Measurements from ENCODE around the gene FHL2. TPM values are rescaled to one million over a fixed set of nuclear protein-coding genes. Genes with fewer than 3 reads are reported as not detected.

Gene FHL2
- total and polyA plus RNA-seq, 2 of the 13 experiments (the other 11 are each of a cell fraction or from before 2014, with no cell fraction given), result 1.9 to 74.8 TPM

- no peak for ATAC-seq
- Histone ChIP-seq H3K79me2 (ENCODE audit: insufficient read depth, low read length) (no peaks in the 10 kb centered on the region), H3K4me1 (ENCODE audit: insufficient read depth, low read length) (peaks cover 16% of the 10 kb centered on the region), H3K36me3 (replicated peaks in 1 of 2; ENCODE audit: control insufficient read depth in 1 of 2, insufficient read depth in 2 of 2, low read length in 2 of 2) (no peaks in the 10 kb centered on the region), H3K4me2 (ENCODE audit: low read depth, low read length) (no peak overlapping the region), H2AFZ (ENCODE audit: low read length) (no peak overlapping the region), H3K27ac (ENCODE audit: extremely low read length, insufficient read depth, low read length) (no peak overlapping the region), H3K9me3 (ENCODE audit: low read length) (no peaks in the 10 kb centered on the region), H3K4me3 (replicated peaks in 1 of 3; ENCODE audit: insufficient read depth in 1 of 3, low read depth in 2 of 3, low read length in 3 of 3) (no peak overlapping the region), H3K27me3 (ENCODE audit: control insufficient read depth in 1 of 2, insufficient read depth in 2 of 2, low read length in 2 of 2) (peaks cover under 1 to 29% of the 10 kb centered on the region in 2 experiments; a peak in 3 of 5 replicates), H3K9ac (ENCODE audit: insufficient read depth, low read depth, low read length) (no peak overlapping the region), H4K20me1 (ENCODE audit: insufficient read depth, low read length) (no peaks in the 10 kb centered on the region)
- no TSS peak for BruUV-seq (replicated peaks)
- in situ Hi-C loops (cut with HindIII; ENCODE audit: extremely low pct_ligation_motif_present, low pct_unique_long_range_greater_than_20kb), result no loop called here
- POLR2A ChIA-PET, result no interaction called here
- DNase-seq (ENCODE audit: low spot score), result no peak
- TF ChIP-seq LRRFIP1 (CRISPR knock-in tag; conservative IDR thresholded peaks at IDR 0.05) (no peak), ZNF879 (CRISPR knock-in tag; IDR thresholded peaks at IDR 0.05) (no peak)
- no peak for FAIRE-seq
- WGBS (ENCODE audit: low lambda C conversion rate), result 80% methylated on average over 3 of the region's 3 CpGs
- intact Hi-C loops (cut with micrococcal nuclease; ENCODE audit: unreplicated experiment), result loop anchor here (2.0 kb wide), 1 partner anchor 36 kb away; no protein-coding TSS in a partner anchor
- CTCF ChIA-PET (ENCODE audit: low intra/inter-chr PET ratio, low total read pairs), result no interaction called here
Observed at GRCh38 chr2:105404736-105405135, 5.9 kb upstream of the FHL2 start.

GRCh38 chr2:105403783-105404698 lies 5.2 kb upstream of the FHL2 start:
- intact Hi-C loops (cut with micrococcal nuclease; ENCODE audit: unreplicated experiment) (loop anchor here (2.0 kb wide), 1 partner anchor 35 kb away; no protein-coding TSS in a partner anchor), in situ Hi-C loops (cut with HindIII; ENCODE audit: extremely low pct_ligation_motif_present, low pct_unique_long_range_greater_than_20kb) (no loop called here)
- Histone ChIP-seq H3K4me1 (ENCODE audit: insufficient read depth, low read length) (peaks cover 20% of the 10 kb centered on the region), H3K27me3 (ENCODE audit: control insufficient read depth in 1 of 2, insufficient read depth in 2 of 2, low read length in 2 of 2) (peaks cover 0 to 28% of the 10 kb centered on the region in 2 experiments; a peak in 3 of 5 replicates), H2AFZ (ENCODE audit: low read length) (peak overlapping the region; percentile 44), H3K4me2 (ENCODE audit: low read depth, low read length) (peak overlapping the region; percentile 50), H4K20me1 (ENCODE audit: insufficient read depth, low read length) (no peaks in the 10 kb centered on the region), H3K27ac (ENCODE audit: extremely low read length, insufficient read depth, low read length) (no peak overlapping the region), H3K9ac (ENCODE audit: insufficient read depth, low read depth, low read length) (no peak overlapping the region), H3K36me3 (replicated peaks in 1 of 2; ENCODE audit: control insufficient read depth in 1 of 2, insufficient read depth in 2 of 2, low read length in 2 of 2) (no peaks in the 10 kb centered on the region), H3K9me3 (ENCODE audit: low read length) (no peaks in the 10 kb centered on the region), H3K79me2 (ENCODE audit: insufficient read depth, low read length) (no peaks in the 10 kb centered on the region), H3K4me3 (replicated peaks in 1 of 3; ENCODE audit: insufficient read depth in 1 of 3, low read depth in 2 of 3, low read length in 3 of 3) (0 out of 6 replicates have a peak overlapping the region, but pooled peaks of 1 of the 3 experiments have one; percentile 13)
- BruUV-seq (replicated peaks), result no TSS peak
- FAIRE-seq (no peak), ATAC-seq (peak; percentile 41), DNase-seq (ENCODE audit: low spot score) (no peak)
- CTCF ChIA-PET (ENCODE audit: low intra/inter-chr PET ratio, low total read pairs), result interaction anchor here (1.3 kb wide), 1 partner anchor 34 kb away, joined by 6 read pairs; no protein-coding TSS in a partner anchor
- WGBS (ENCODE audit: low lambda C conversion rate), result 47% methylated on average over 14 of the region's 14 CpGs
- POLR2A ChIA-PET, result no interaction called here
- no peak for TF ChIP-seq ATF7-NPFF (CRISPR knock-in tag; IDR thresholded peaks at IDR 0.05; ENCODE audit: low read depth)
- TF ChIP-seq ZFP91 (CRISPR knock-in tag; IDR thresholded peaks at IDR 0.05; ENCODE audit: borderline replicate concordance), result no peak
- no peak for TF ChIP-seq RXRA (CRISPR knock-in tag; IDR thresholded peaks at IDR 0.05)
- no peak for TF ChIP-seq ZNF558 (CRISPR knock-in tag; IDR thresholded peaks at IDR 0.05; ENCODE audit: borderline replicate concordance)
- no peak for TF ChIP-seq WIZ (CRISPR knock-in tag; IDR thresholded peaks at IDR 0.05)
- no peak for TF ChIP-seq RAD21 (CRISPR knock-in tag; IDR thresholded peaks at IDR 0.05)
- TF ChIP-seq ARNT (IDR thresholded peaks at IDR 0.05), result no peak
- 0 out of 4 replicates have a peak, but pooled peaks of 1 of the 2 experiments have one; percentile 0 for TF ChIP-seq MAFK (conservative IDR thresholded peaks at IDR 0.05 in 1 of 2, IDR thresholded peaks at IDR 0.05 in 1 of 2; ENCODE audit: low read length in 2 of 2)

All from HepG2 (cell line).